GM19238 (cell line): Measurements from ENCODE around the gene RASA3.
"Not testable (repeated sequence)": the region's sequence is repeated elsewhere in the genome, so short reads cannot be mapped to it uniquely, and the experiment has no call there.

Experiments
- DNase-seq: peaks from one replicate; pipeline ENCODE4 v3.0.0; 2011; ENCODE audit warnings: low spot score; ENCODE audit not compliant: insufficient read length

Gene RASA3

GRCh38 chr13:114022309-114022669 lies 110.1 kb downstream of the RASA3 start:
- no peak for DNase-seq

DNA sequence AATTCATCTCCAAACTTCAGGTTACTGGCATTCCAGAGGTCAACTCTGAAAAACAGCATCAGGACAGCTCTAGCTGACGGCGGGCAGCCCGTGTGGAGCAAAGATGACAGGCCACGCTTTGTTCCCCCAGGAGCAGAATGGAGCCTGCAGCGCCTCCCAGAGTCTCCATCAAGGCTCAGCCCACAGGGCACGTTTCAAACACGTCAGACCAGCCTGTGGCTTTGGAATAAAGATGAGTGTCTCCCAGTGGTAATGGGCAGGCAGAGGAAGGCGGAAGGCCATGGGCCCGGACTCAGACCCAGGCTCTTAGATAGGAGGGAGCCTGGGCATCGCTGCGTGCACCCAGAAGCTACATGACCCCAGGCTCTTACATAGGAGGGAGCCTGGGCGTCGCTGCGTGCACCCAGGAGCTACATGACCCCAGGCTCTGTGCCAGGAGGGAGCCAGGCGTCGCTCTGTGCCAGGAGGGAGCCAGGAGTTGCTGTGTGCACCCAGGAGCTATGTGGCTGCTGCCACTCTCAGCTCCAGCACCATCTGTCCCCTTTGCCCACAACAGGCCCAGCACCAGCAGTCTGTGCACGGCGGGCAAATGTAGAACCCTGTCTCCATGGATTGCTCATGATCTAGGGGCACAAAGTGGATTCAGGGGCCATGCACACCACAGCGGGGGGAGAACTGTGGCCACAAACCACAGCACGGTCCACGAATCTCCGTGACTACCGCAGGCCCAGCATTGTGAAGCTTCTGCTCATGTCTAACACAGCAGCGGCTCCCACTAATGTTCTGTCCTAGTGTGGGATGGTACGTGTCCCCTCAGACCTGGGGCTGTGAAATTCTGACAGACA lies 110.7 kb downstream of the RASA3 start:
- no peak for DNase-seq

- DNase-seq, result no peak
Measured at GRCh38 chr13:114020750-114021463, 111.5 kb downstream of the RASA3 start.

DNA sequence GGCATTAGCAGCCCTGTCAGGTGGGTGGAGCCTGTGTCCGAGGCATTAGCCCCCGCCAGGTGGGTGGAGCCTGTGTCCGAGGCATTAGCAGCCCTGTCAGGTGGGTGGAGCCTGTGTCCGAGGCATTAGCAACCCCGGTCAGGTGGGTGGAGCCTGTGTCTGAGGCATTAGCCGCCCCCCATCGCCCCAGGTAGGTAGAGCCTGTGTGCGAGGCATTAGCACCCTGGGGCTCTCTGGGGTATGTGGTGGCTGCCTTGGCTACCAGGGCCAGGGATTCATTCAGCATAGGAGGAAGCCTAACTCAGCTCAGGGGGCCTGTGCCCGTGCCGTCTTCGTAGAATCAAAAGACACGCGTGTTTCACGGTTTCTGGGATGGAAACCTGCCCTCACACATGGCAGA lies 112.3 kb downstream of the RASA3 start:
- DNase-seq, result not testable (repeated sequence)

DNA sequence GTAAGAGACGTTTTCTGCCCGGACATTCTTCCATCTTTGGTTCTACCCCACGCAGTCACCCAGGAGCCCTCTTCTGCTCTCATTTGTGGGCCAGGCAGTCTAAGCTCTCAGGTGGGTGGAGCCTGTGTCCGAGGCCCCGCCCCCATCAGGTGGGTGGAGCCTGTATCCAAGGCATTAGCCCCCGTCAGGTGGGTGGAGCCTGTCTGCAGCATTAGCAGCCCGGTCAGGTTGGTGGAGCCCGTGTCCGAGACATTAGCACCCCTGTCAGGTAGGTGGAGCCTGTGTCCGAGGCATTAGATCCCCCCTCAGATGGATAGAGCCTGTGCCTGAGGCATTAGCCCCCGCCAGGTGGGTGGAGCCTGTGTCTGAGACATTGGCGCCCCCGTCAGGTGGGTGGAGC lies 113.1 kb downstream of the RASA3 start:
- DNase-seq, result no peak

DNA sequence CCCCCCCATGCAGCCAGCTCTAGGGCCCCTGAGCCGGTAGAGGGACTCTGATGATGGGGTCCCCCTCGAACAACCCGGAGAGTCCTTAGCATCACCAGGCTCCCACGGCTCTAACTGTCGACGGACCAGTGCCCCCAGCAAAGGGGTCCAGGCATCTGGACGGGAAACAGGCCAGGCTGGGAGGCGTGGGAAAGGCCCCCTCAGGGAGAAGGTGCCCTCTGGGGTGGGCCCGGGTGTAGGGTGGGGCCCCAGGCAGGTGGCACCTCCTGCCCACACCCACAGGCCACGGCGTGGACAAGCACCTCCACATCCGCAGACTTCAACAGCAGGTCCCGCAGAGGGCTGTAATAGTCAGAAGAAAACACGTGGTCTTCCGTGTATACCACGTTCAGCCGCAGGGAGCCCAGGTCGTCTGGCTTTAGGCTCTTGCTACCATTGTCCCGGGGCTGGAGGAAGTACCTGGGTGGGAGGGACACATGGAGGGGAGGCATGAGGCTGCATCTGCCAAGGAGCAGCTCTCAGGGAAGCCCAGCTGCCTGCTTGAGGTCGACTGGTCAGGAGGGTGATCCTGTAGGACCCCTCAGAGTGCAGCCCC lies 113.9 kb downstream of the RASA3 start:
- no peak for DNase-seq

- DNase-seq, result no peak
Measured at GRCh38 chr13:114017966-114018365, 114.5 kb downstream of the RASA3 start.

DNA sequence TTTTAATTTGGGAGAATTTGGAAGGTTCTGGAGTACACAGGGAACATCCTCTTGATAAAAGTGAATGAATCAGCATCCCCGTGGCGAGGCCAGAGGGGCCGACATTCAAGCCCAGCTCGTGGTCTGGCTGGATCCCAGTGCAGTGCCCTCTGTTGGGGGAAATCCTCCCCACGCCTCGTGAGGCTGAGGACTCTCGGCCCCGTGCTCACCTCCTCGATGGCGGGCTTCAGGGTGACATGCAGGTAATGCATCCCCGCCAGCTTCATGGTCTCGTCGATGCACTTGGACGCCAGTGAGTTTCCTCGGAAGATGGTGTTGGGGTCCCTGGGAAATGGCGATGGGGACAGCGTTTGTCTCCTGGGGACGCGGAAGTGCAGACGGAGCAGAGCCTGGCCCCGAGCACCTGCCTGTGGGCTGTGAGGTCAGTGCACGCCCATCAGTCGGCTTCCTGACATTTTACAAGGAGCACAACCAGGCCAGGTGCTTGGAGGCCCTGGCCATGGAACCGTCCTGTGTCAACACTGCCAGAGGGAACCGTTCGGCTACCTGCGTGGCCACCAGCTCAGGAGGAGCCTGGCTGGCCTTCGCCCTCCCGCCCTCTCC lies 115.3 kb downstream of the RASA3 start:
- no peak for DNase-seq

DNA sequence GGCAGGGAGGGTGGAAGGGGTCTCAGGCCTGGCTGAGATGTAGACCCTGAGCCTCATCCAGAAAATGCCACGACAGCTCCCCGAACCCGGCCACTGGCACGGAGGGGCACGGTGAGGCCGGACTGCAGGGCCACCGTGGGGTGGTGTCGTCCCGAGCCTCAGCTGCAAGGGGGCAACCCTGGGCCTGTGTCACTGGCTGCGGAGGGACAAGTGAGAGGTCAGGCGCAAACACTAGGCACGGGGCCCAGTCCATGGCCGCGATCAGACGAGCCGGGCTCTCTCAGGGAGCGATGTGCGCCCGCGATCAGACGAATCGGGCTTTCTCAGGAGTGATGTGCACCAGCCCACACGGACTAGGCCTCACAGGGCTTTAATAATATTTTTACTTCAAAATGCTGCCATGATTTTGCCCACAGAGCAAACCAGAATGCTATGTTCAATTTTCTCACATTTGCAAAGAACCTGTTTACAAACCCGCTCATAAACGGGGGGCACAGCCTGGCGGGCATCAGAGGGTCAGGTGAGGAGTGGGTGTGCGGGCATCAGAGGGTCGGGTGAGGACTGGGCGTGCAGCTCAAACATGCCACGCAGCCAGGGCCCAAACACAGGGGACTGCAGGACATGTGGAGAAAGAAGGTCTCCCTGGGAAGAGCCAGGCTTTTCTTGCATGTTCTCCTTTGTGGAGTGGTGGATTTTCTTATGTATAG lies 115.9 kb downstream of the RASA3 start:
- no peak for DNase-seq

DNA sequence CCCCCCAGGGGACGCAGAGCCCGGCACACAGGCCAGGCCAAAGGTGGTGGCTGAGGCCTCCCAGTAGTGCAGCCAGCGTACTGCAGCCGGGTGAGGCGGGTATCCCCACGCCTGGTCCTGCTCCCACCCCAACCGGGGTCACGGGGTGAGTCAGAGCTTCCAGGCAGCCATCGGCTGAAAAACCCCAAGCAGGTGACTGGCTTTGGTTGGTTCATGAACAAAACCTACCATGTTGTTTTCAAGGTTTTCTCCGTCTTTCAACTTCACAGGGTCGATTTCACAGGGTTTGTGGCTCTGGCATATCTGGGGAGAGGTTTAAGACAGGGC lies 116.5 kb downstream of the RASA3 start:
- DNase-seq, result no peak

GRCh38 chr13:114015111-114015968 lies 117.1 kb downstream of the RASA3 start:
- DNase-seq, result no peak

GRCh38 chr13:114013952-114014629 lies 118.3 kb downstream of the RASA3 start:
- DNase-seq, result no peak

DNA sequence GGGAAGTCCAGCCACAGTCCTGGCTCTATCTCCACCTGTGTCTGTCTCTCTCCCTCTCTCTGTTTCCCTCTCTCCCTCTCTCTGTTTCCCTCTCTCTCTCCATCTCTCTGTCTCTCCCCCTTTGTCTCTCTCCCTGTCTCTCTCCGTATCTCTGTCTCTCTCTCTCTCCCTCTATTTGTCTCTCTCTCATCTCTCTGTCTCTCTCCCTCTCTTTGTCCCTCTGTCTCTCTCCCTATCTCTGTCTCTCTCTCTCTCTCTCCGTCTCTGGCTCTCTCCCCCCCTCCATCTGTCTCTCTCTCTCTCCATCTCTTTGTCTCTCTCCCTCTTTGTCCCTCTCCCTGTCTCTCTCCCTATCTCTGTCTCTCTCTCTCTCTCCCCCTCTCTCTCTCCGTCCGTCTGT lies 119.1 kb downstream of the RASA3 start:
- DNase-seq, result no peak

DNA sequence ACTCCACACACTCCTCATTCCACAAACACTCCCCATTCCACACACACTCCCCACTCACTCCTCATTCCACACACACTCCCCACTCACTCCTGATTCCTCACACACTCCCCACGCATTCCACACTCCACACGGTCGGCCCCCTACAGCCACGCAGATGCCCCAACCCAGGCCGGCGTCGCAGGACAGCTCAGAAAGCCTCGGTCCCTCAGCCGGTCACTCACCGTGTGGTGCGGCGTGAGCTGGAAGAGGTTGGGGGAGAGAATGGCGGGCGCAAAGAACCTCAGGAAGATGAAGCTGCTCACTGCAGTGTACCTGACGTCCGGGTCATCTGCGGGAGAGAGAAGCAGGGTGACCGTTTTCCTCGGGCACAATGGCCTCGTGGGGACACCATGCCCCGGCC lies 119.5 kb downstream of the RASA3 start:
- DNase-seq, result no peak

DNA sequence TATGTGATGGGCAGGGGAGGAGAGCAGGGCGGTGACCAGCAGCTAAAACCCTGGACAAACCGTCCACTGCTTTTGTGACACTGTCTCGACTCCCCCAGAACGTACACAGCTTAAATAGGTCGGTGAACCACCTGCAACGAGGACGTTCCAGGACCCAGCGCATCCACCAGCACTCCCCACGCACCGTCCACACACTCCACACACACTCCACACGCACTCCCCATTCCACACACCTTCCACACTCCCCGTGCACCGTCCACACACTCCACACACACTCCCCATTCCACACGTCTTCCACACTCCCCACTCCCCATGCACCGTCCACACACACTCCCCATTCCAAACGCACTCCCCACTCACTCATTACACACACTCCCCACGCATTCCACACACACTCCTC lies 120.3 kb downstream of the RASA3 start:
- no peak for DNase-seq

DNA sequence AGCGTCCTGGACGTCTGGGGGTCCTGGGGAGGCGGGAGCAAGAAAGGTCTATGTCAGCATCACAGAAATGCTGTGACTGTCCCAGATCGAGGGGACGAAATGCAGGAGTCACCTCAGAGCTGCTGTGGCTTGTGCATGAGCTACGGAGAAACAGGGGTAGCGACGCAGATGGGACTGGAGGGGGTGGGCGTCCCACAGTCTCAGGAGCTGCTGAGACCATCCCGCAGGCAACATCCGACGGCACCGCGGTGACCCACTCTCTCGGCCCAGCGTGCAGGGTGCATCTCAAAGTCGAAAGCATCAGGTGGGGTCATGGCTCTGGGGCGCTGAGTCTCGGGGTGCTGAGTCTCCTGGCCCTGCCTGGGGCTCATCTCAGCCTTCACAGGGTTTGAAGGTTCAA lies 121.2 kb downstream of the RASA3 start:
- DNase-seq, result no peak

DNA sequence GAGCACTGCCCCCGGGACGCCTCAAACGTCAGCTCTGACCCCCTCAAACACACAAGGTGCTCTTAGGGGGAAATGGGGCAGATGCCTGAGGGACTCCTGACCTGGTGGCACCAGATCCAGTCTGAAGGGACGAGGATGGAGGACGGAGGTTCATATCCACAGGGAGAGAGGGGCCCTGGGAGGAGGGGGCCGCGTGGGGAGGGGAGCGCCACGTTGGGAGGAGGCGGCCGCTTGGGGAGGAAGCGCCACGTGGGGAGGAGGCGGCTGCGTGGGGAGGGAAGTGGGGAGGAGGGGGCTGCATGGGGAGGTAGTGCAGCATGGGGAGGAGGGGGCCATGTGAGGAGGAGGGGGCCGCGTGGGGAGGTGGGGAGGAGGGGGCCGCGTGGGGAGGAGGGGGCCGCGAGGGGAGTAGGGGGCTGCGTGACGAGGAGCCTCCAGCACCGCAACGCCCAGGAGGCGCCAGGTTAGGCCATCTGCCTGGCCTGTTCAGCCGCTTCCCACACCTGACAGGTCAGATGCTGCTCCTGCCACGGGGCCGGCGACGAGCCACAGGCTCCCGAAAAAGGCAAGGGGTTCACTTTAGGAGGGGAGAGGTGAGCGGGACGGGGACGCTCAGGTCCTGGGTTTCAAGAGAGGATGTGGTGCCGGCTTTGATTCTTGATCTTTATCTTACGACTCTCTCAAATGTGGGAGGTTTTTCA lies 121.9 kb downstream of the RASA3 start:
- DNase-seq, result no peak

DNA sequence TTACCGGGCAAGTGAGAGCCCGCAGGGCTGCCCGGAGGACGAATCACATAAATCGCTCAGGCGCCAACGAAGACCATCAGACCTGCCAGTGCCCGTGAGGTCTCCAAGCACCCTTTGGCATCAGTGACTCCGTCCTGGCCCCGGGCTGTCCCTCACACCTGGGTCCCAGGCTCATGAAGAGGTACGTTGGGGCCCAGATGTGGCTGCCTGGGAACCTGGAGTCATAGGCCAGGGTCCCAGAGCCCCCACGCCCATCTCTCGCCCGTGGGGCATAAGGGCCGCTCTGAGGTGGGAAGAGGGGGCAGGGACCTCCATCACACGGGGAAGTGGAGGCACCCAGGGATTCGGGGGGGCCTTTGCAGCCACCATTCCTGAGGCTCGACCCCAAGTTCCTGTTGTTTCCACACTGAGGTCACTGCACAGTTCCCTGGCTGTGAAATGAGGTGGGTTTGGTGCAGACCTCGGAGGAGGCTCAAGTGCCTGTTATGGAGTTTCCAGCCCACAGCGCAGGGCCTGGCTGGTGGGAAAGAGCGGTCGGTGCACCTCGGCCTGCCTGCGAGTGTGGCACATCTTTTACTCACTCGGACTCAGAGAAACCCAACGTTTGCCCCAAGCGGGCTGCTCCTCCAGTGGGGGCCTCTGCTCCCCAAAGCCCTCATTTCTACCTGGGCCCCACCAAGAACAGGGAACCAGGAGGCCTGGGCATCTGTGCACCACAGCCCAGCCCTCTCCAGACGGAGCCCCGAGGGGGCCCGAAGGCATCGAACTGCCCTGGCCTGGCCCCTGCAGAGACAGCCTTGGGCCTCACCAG lies 122.6 kb downstream of the RASA3 start:
- no peak for DNase-seq
